Measurements from ENCODE around the gene UGT2B7.

UGT2B7 gene

GRCh38 chr4:69154021-69154420 lies 57.7 kb downstream of the UGT2B7 start:
- no peak overlapping the region for H3K4me3 ChIP-seq (ENCODE audit: low read length)
- no peaks in the 10 kb centered on the region for H3K9me3 ChIP-seq (ENCODE audit: control insufficient read depth, insufficient read depth, low read length)
- no peak for DNase-seq (ENCODE audit: low read depth, low spot score)
- no peaks in the 10 kb centered on the region for H3K27me3 ChIP-seq (ENCODE audit: control insufficient read depth, insufficient read depth, low read length)
- no peaks in the 10 kb centered on the region for H3K36me3 ChIP-seq (ENCODE audit: control insufficient read depth, insufficient read depth, low read length)
- no peak overlapping the region for H3K27ac ChIP-seq (ENCODE audit: low read length)
- no peaks in the 10 kb centered on the region for H3K4me1 ChIP-seq (ENCODE audit: control insufficient read depth, insufficient read depth, low read length)
- WGBS (ENCODE audit: insufficient coverage, insufficient read length), result no CpG with 5 or more reads among the region's 4 CpGs

DNA sequence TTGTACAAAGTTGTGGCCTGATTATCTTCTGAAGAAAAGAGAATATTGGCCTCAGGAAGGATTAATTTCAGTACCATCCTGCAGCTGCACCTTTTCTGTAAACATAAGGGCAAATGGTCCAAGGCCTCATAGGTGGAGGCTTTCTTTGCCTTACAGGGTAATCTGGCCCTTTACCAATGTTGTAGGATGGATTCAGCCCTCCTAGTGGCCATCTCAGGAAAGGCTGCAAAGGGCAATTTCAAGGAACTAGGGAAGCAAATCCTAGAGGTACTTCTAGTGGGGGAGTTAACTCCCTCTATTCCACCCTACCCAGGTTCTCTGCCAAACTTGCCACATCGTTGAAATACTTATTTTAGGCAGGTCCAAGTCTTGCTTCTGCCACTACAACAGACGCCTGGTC lies 60.6 kb downstream of the UGT2B7 start:
- DNase-seq (ENCODE audit: low read depth, low spot score), result peak; percentile 4
- H3K4me1 ChIP-seq (ENCODE audit: control insufficient read depth, insufficient read depth, low read length), result no peaks in the 10 kb centered on the region
- no peaks in the 10 kb centered on the region for H3K27me3 ChIP-seq (ENCODE audit: control insufficient read depth, insufficient read depth, low read length)
- WGBS (ENCODE audit: insufficient coverage, insufficient read length), result no CpG with 5 or more reads among the region's 2 CpGs
- no peaks in the 10 kb centered on the region for H3K9me3 ChIP-seq (ENCODE audit: control insufficient read depth, insufficient read depth, low read length)
- no peaks in the 10 kb centered on the region for H3K36me3 ChIP-seq (ENCODE audit: control insufficient read depth, insufficient read depth, low read length)
- no peak overlapping the region for H3K4me3 ChIP-seq (ENCODE audit: low read length)
- H3K27ac ChIP-seq (ENCODE audit: low read length), result no peak overlapping the region
